Measurements from ENCODE around the gene RAMACL.

RAMACL gene

DNA sequence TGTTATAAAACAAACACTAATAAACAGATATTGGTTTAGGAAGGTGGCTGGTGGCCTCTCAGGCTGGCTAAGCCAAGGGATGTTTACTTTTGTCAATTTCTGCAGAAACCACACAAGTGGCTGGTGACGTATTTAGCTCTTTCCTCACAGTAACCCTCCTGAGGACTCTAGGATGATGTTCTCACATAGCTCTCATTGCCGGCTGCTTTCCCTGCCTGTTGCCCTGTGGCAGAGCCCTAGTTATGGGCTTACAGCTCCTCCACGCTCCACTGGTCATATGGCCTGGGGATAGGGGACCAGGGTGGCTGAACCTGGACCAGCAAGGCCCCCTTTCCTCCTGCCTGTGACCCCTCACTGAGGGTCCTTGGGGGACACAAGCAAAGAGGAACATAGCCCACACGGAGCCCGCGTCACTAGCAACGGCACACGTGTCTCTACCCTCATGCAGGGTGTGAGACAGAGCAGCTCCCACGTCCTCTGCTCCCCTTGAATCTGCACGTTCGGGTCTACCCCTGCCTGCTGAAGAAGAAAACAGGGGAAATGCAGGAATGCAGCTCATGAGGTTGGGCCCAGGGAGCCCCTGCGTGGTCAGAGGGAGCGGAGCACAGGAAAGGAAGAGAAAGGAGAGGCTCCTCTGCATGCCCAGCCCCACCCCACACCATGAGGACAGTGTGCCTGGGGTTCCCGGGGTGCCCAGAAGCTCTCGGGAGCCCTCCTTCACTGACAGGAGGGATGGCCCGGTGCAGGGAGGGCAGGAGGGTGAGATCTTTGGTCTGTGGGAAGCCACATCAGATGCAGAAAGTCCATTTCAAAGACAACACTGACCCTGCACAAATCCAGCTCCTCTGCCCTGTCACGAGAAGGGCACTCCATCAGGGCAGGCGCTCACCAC is 13.9 kb downstream of the RAMACL start:
- no peak for DNase-seq

DNA sequence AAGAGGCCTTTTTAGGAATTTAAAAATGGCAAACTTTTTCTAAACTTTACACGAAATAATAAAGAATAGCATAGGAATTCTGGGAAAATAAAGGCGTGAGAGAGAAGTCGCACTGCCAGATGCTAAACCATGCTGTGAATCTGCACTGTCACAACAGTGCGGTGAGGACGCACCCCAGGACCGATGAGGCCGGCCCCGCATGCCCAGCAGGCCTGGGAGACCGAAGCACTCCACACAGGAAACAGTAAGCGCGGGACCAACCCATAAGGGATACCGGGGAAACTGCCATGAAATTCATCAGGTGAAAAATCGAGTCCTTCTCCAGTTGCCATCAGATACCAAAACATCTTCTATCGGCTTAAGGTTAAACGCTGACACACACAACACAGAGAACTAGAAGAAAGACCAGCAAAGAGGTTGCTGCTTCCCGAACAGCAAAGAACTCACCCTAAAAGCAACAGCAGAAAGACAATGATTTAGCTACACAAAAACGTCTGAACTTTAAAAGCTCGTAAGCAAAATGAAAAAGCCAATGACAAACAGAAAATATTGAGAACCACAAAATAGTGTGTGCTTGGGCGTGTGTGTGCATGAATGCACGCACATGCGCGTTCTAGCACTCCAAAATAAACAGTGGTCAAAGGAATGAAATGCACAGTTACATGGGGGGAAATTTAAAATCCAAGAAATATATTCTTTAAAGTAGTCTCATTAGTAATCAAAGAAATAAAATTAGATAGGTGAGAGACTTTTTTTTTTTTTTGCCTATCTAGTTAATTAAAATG is 15.4 kb downstream of the RAMACL start:
- DNase-seq, result no peak

DNA sequence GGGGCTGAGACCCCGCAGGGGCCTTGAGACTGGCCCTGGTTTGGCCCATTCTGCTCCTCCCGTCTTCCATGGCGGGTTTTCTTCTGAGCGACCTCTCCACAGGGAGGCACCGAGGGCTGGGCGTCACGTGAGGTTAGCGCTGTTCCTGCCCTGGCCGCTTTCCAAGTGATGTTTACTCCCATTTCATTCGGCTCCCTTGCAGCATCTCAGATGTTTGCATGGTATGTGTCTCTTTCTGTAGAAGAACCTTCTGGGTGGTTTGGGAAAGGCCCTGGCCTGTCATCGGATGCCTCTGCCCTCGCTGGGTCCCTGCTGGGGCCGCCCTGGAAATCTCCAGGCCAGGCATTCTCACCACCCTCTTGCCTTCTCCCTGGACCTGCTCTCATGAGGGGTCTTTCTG is 17.3 kb downstream of the RAMACL start:
- no peak for DNase-seq

DNA sequence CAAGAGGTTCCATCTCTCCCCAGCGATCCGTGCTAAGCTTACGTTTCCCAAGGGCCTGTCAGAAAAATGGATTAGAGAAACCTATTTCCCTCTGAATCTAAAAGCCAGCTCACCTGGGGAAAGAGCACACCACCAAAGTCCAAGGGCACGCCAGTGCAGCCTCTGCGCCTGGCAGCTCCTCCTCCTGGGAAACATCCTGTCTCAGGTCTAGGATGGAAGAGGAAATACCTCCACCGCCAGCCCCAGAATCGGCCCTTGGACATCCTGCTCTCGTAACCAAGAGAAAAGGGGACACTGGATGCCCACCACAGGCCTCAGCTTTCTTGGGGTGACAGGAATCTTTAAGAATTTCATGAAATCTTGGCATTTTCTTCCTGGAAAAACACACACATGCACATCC is 18.7 kb downstream of the RAMACL start:
- DNase-seq, result no peak

DNA sequence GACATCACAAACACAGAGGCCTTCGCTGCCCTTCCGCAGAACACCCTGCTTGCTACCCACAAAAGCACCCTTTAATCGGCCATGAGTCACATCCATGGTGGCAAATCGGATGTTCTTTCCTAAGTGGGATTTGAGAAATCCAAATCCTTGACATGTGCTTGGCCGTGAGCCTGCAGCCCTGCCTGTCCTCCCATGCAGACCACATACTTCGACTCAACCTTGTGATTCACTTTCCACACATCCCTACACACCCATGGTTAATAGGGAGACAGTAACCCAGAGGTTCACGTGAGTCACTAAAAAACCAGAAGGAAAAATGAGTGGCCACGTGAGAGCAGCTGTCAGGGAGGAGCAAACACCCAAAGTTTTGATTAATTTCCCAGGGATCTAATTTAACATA is 19.4 kb downstream of the RAMACL start:
- no peak for DNase-seq

DNA sequence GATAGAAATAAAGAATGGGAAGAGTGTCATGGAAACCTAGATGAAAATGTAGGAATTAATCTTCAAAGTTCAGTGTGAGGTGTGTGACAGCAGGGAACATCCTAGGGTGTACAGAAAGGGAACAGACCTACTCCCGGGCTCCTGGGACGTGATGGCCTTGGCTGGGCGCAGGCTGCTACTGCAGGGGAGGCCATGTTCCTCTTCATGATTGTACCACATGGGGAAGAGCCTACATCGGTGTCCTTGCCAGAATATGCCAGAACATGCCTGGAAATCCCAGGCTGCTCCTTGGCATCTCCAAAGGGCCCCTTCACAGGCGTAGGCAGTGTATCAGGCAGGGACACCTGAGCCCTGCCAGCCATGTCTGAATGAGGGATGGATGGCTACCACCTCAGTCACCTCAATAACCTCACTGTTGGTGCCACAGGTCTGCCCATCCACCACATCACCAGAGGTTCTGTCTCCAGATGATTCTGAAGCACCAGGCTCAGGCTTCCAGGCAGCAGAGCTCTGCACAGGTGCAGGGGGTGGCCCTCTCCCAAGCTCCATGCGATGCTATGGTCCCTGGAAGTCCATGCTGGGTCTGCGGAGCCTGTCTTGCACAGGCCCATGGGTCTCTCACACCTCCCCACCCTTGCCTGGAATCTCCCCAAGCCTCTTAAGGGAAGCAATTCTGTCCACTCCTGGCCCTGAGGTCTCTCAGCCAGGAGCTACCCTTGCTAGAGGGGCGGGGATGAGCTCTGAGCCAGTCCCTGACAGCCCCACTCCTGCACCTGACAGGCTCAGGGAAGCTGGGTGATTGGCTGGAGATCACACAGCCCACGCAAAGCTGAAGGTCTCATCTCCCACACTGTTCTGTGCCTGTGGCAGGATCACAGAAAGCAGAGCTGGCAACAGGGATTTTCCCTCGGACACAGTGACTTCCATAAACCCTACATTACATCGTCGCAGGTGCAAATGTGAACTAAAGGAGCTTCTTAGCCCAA is 20.2 kb downstream of the RAMACL start:
- DNase-seq, result no peak

DNA sequence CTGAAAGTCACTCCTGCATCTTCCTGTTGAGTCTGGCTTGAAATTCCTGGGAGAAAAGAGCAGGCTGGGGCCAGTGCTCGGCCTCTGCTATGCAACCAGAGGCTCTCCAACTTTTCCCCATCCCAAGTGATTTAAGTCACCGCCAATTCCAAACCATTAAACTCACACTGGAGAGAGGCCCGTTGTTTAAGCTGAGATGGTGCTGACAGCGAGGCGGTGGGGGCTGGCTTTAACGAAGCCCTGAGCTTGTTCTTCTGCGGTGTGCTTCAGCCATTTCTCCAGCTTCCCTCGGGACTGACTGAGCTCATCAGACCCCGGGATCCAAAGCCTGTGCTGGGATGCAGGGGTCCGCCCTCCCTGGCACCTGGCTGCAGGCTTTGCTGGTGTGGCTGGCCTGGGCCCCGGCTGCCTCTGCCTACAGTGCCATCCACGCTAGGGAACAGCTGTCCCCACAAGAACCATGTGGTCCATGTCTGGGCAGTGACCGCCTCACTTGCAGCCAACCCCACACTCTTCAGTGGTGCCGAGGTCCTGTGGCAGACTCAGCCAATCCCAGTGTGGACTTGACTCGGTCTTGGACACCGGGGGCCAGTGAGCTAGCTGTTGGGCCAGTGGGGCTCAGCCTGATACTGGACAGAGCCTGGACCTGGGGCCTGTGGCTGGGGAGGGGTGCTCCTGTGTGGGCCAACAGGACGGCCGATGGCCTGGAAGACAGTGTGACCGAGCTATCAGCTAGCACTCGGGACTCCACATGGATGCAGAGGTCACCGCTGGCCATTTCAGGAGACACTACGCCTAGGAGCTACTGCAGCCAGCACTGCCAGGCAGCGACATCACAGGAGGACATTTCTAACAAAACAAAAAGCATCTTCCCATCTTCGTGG is 21.2 kb downstream of the RAMACL start:
- no peak for DNase-seq

DNA sequence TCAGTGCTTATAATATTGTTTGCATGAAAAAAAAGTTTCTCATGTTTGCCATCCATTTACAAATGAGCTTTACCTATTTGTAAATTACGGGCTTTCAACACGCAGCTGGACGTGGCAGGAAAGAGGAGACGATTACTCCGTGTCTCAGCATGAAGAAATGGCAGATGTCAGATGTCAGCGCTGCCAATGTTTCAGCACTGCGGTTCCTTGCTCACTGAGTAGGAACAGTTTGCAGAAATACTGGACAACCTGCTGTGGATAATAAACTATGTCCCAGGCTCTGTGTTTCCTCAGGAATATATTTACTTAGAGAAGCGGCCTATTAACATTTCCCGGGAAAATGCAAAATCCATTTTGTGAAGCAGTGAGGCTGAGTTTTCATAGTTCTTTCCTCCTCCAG is 22.7 kb downstream of the RAMACL start:
- DNase-seq, result no peak

DNA sequence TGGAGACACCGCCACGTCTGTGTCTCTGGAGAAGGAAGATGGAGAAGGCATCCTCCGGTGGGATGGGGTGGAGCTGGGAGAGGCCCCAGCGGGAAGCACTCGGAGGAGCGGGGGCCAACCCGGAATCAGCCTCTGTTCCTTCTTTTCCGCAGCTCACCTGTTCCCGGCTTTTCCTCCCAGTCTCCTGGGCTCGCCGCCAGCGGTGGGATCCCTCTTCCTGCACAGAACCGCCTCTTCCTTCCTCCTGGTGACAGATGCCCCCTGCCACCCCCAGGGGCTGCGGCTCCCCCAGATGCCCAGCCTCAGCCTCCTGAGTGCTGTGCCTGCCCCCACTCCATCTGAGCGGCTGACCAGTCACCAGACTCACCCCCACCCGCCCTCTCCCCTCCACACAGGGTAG is 23.3 kb downstream of the RAMACL start:
- no peak for DNase-seq

DNA sequence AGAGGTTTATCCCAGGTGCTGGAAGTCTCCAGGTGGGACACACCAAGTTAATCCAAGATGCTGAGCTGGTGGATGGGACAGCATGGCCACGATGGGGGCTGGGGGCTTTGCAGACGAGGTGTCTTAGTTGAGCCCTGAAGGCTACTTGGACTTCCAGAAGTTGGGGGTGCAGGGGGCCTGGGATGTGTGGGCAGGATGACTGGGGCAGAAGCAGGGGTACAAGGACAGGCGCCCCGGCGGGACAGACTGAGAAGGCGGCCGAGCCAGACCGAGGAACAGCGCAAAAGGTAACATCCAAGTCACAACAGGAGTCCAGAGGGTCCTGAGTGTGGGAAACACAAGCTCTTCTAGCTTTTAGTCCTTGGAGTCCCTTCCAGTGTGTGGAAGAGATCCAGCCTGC is 23.8 kb downstream of the RAMACL start:
- DNase-seq, result no peak

DNA sequence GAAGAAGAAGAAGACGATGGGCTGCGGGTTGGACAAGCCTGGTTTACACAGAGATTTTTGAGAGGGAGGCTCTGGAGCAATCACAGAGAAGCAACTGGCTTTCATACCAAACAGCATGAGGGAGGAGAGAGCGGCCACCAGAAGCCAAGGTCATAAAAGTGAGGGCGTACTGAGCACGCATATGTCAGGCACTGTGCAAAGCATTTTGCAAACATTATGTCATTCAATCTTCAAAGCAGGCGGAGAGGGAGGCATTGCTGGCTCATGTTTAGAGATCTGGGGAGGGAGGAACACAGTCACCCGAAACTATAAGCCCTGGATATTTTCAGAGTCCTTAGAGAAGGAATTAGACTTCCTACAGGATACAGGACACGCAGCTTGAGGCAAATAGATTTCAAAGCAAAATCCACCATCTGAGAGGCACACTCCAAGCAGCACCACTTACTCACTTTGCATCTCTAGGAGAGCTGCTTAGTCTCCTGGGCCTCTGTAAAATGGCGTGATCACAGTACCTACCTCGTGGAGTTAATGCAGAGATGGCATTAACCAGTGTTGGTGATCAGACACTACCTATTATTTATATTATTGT is 24.6 kb downstream of the RAMACL start:
- no peak for DNase-seq

DNA sequence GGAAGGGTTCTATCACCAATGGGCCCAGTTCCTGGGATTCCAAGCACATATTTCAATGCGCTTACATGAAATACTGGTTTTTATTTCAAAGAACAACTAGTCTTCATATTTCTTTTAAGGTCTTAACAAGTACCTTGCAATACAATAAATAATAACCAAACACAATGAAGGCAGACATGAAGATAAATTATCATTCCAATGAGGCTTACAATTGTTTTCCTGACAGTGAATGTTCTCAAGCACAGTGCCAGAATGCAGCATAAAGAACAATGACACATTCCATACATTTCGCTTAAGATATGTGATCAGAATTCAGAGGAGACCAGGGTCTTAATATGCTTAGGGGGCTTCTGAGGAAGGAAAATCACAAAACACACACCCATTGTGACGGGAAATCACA is 26.3 kb downstream of the RAMACL start:
- DNase-seq, result no peak

DNA sequence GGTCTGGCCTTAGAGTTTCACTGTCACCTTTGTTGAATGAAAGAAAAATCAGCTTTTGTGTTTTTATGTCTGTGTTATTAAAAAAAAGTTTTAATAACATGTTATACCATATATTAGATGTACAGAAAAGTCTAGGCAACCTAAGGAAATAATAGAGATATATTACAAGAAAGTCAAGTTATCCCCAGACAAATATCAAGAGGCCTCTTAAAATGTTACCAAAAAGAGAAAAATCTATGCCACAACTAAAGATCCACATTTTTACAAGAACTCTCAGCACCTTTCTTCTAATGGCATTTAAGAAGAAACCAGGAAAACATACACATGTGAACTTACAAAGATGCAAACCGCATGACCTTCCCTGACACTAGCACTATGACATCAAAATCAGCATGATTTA is 26.8 kb downstream of the RAMACL start:
- DNase-seq, result no peak

DNA sequence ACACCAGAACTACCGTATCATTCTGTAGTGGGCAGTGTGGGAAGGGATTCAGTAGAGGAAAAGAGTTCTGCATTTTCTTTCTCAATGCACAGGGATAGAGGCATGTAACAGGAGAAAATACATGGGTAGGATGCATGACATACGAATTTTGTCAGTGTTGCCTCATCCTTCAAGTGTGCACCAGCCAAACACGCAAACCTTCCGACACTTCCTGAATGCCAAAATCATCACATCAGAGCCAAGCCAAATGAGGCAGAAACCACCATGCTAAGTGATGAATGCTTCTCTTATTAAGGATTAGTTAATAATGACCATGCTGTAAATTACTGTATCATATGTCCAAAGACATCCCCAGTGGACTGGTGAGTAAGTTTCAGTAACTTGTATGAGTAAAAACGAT is 27.3 kb downstream of the RAMACL start:
- DNase-seq, result no peak

DNA sequence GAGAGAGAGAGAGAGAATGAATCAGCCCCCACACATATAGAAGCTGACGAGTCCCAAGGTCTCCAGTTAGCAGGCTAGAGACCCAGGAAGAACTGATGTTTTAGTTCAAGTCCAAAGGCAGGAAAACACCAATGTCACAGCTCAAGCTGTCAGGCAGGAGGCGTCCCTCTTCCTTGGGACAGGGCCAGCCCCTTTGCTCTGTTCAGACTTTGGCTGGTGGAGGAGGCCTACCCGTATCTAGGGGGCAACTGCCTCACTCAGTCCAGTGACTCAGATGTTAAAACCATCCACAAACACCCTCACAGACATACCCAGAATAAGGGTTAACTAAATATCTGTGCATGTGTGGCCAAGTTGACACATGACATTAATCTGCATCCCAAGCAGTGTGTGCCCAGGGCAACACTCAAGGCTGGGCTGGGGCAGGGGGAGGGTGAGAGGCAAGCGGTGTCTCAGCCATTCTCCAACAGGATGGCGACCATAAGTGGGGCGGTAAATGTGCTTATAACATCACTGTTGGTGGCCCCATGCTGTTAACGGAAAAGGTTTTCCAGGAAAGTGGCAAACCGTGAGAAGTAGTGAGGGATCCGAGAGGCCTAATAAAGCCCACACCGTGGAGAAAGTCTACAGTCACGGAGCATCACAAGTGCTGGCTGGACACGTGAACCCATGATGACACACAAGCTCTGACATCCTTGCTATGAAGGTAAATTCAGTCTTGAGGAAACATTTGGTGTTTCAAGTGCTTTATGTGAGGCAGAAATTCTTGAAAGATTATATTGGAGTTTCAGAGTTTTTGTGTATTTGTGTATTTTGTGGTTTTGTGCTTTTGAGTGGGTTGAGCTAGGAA is 28.1 kb downstream of the RAMACL start:
- DNase-seq, result no peak

DNA sequence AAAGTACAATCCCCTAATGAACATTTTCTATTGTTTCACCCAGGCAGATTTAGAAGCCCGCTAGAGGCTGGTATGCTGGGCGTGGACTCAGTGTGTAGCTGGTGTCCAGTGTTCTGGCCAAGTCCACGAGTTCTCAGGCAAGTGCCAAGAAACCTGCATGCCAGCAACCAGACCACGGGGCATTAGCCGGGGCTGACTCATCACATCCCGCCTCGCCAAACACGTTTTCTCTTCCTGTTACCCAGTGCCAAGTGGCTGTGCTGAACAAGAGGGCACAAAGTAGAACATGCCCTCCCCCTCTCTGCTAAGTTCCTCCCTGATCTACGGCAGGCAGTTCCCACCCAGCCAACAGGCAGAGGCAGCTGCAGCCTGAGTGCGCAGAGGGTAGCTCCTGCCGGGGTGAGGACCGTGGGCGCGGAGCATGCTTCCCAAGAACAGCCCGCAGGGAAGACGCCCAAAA is 29.6 kb downstream of the RAMACL start:
- DNase-seq, result no peak

DNA sequence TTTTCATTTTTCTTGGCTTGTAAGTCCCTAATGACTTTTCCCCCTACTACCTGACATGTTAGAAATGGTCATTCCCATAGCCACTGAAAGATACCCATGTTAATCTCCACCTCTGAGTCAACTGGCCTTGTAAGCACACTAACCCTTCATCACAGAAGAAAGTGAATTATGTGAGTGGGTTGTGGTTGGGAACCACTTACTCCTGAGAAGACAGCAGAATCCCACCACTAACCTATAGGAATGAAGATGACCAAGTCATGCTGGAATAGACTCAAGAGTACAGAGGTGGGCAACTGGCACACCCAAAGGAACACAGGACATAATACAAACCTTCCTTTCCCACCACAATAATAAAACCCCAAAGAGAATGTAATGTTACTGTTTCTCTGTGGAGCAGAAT is 30.1 kb downstream of the RAMACL start:
- DNase-seq, result no peak

DNA sequence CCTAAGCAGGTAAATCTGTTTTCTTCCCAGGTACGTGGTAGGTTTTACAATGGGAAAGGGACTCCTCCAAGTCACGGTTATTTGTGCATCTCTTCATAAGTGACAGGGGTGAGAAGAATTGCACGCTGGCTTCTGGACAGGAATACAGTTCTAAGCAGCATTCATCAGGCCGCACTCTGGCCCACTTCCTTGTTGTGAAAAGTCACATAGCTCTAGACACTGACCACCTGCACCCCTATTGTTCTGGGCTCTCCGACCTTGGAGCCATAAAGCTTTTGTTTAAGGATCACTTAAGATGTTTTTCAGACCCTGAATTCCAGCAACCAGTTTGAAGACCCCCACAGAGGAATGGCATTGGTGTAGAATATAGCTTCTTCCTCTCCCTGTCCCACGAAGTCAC is 31.4 kb downstream of the RAMACL start:
- no peak for DNase-seq

DNA sequence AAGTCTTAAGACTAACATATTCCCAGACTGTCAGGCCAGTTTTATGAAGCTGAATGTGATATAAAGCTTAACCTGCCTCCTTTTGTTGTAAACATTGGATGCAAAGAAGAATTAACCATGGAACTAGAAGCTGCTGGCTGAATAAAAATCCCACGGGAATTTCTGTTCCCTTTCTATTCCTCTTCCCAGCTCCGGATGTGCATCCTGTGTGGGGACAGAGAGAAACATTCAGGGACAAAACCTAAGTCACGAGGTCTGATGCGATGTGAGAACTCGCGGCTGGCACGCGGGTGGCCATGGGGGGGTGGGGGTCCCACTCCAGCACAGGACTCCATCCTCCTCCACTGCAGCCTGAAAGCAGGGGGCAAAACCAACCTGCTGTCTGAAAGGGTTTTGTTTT is 32.2 kb downstream of the RAMACL start:
- no peak for DNase-seq

DNA sequence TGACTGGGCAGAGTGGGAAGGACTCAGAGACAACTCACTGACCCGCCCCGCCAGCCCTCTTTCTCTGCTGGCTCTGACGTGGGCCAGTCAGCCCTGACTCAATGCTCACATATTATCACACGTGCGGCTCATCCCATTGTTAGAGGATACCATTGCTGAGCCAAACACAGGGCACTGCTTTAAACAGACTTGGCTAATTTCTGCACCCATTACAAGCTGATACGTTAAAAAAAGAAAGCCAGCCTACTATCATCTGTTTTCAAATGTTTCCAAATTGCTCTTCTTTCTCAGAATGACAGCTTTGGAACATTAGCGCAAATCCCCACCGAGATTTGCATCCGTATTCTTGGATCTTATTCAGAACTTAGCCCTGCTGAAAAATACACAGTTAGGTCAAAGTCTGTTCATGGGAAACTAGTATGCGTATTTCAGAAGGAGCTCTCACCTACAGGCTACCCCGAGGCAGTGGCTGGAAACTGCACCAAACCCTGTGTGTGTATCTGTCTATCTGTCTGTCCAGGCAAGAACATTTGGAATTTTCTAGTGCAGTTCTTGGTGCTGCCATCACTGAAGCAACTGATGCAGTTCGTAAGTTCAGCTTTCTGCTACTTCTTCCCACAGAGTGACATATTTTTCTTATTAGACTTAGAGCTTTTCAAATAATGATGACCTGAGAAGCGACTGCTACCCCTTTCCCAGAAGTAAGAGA is 32.8 kb downstream of the RAMACL start:
- DNase-seq, result no peak

Measured in stimulated activated naive CD4-positive, alpha-beta T cell (primary cell).